Testis (tissue), 3 donors: ENCODE results near the gene TUBA4B. TPM values are rescaled to one million over a fixed set of nuclear protein-coding genes. Genes with fewer than 3 reads are reported as not detected.

Experiments used
- DNase-seq: peaks from one replicate; pipeline ENCODE4 v3.0.0-alpha.2; 2019
- H3K27ac ChIP-seq, 2 donors: fragments of 200-600 bp; sonication (generic); one replicate each; pipeline ENCODE4 v1.5.1; 2019
- H3K27me3 ChIP-seq: fragments of 200-600 bp; sonication (generic); one replicate; pipeline ENCODE4 v1.5.1; 2019
- H3K36me3 ChIP-seq: fragments of 200-600 bp; sonication (generic); one replicate; pipeline ENCODE4 v1.5.1; 2017; ENCODE audit warnings: low read depth; ENCODE audit errors: missing control alignments
- H3K4me1 ChIP-seq: fragments of 200-600 bp; sonication (generic); one replicate; pipeline ENCODE4 v1.5.1; 2019
- H3K4me3 ChIP-seq, 2 donors: fragments of 200-600 bp; sonication (generic); one replicate each; pipeline ENCODE4 v1.5.1; 2017 to 2019
- H3K9me3 ChIP-seq: fragments of 200-600 bp; sonication (generic); one replicate; pipeline ENCODE4 v1.5.1; 2017
- POLR2A ChIP-seq: fragments of 450-650 bp; IDR thresholded peaks from one replicate; pipeline ENCODE4 v1.6.1; 2017; ENCODE audit warnings: antibody characterized with exemption, mild to moderate bottlenecking, moderate library complexity
- WGBS, 2 donors: methylation state at CpG; one replicate each; pipeline ENCODE4 v1.1.5; 2018; 5-methylcytosine and 5-hydroxymethylcytosine counted together
- intact Hi-C: fragments of 100-400 bp; cut with DNase I; formaldehyde crosslinking; loops from one replicate; pipeline ENCODE4 v1.15.1; 2023; ENCODE audit warnings: low total_unique reads
- polyA plus RNA-seq: library from polyadenylated mRNA; stranded (reverse); fragments of 350-450 nt; fragmentation: Illumina TruSeq; extraction: RNeasy Lipid Tissue Mini Kit (QIAGEN cat#74804); gene quantifications from one replicate; pipeline ENCODE4 v1.2.3, GENCODE V29; 2014; ENCODE audit warnings: low read depth, low replicate concordance; ENCODE audit not compliant: insufficient read depth
- total RNA-seq, 2 donors: library from RNA; depleted of rRNA; stranded (reverse); fragments of >200 nt; gene quantifications; one replicate each; pipeline ENCODE4 v1.2.3, GENCODE V29; 2016
- TF ChIP-seq, protein P1 (sequence below), 3 experiments: fragments of 450-650 bp in 2 of 3; fragments of 200-600 bp in 1 of 3; sonication (generic) in 1 of 3; IDR thresholded peaks; one replicate each; pipeline ENCODE4 v1.5.1; 2016 to 2019; ENCODE audit warnings: antibody characterized with exemption in 3 of 3, mild to moderate bottlenecking in 2 of 3, moderate library complexity in 1 of 3

TUBA4B gene
- total and polyA plus RNA-seq, 3 donors from 2014 or later: 0.25 to 1.6 TPM; not detected in 1

DNA sequence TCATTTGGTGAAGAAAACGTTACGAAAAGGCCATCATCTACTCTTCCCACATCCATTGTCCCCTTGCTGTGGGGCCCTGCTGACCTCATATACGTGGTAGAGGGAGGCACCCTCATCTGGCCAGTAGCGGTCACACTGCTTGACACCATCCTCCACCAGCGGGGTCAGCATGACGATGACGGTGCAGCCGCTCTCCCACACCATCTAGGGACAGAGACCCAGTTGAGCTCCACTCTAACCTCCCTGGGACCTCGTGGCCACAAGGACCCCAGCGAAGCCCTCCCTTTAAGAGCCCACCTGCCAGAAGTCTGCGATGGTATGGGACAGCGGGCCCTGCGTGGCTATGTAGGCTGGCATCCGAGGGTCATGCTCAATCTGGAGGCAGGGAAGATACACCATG lies 43.1 kb downstream of the TUBA4B start:
- Histone ChIP-seq H3K36me3 (no peaks in the 10 kb centered on the region), H3K4me3 (no peak overlapping the region), H3K4me1 (peaks cover 6% of the 10 kb centered on the region), H3K27ac (no peak overlapping the region), H3K9me3 (no peaks in the 10 kb centered on the region), H3K27me3 (no peaks in the 10 kb centered on the region)
- no peak for DNase-seq
- WGBS, 2 donors: 84 to 89% methylated on average over 7 to 14 of the region's 14 CpGs
- intact Hi-C loops: no loop called here
- TF ChIP-seq, protein P1, sequence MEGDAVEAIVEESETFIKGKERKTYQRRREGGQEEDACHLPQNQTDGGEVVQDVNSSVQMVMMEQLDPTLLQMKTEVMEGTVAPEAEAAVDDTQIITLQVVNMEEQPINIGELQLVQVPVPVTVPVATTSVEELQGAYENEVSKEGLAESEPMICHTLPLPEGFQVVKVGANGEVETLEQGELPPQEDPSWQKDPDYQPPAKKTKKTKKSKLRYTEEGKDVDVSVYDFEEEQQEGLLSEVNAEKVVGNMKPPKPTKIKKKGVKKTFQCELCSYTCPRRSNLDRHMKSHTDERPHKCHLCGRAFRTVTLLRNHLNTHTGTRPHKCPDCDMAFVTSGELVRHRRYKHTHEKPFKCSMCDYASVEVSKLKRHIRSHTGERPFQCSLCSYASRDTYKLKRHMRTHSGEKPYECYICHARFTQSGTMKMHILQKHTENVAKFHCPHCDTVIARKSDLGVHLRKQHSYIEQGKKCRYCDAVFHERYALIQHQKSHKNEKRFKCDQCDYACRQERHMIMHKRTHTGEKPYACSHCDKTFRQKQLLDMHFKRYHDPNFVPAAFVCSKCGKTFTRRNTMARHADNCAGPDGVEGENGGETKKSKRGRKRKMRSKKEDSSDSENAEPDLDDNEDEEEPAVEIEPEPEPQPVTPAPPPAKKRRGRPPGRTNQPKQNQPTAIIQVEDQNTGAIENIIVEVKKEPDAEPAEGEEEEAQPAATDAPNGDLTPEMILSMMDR (IDR thresholded peaks at IDR 0.05): no peak
- no peak for TF ChIP-seq POLR2A

GRCh38 chr2:219296631-219297391 lies 43.8 kb downstream of the TUBA4B start:
- no peak for DNase-seq
- TF ChIP-seq, protein P1 (IDR thresholded peaks at IDR 0.05): no peak
- TF ChIP-seq POLR2A: no peak
- H3K36me3 ChIP-seq: no peaks in the 10 kb centered on the region
- no peak overlapping the region for H3K27ac ChIP-seq
- intact Hi-C loops: no loop called here
- no peak overlapping the region for H3K4me3 ChIP-seq
- H3K9me3 ChIP-seq: no peaks in the 10 kb centered on the region
- peaks cover 6% of the 10 kb centered on the region for H3K4me1 ChIP-seq
- no peaks in the 10 kb centered on the region for H3K27me3 ChIP-seq
- 89 to 90% methylated on average over 11 to 25 of the region's 25 CpGs for WGBS, 2 donors

GRCh38 chr2:219297766-219298456 lies 44.9 kb downstream of the TUBA4B start:
- Histone ChIP-seq H3K4me1 (peaks cover 6% of the 10 kb centered on the region), H3K36me3 (no peaks in the 10 kb centered on the region), H3K4me3 (no peak overlapping the region), H3K27me3 (no peaks in the 10 kb centered on the region), H3K9me3 (no peaks in the 10 kb centered on the region), H3K27ac (no peak overlapping the region)
- WGBS, 2 donors: 81 to 86% methylated on average over 11 to 13 of the region's 14 CpGs
- no peak for DNase-seq
- TF ChIP-seq POLR2A: no peak
- TF ChIP-seq, protein P1 (IDR thresholded peaks at IDR 0.05): no peak
- intact Hi-C loops: no loop called here

- Histone ChIP-seq H3K4me3 (no peak overlapping the region), H3K27ac (no peak overlapping the region), H3K9me3 (no peaks in the 10 kb centered on the region), H3K27me3 (no peaks in the 10 kb centered on the region), H3K4me1 (peaks cover 6% of the 10 kb centered on the region), H3K36me3 (no peaks in the 10 kb centered on the region)
- peak; percentile 94 for DNase-seq
- intact Hi-C loops: no loop called here
- TF ChIP-seq, protein P1 (IDR thresholded peaks at IDR 0.05): peak; percentile 97 to 100 (median 98)
- TF ChIP-seq POLR2A: no peak
- 15 to 25% methylated on average over 10 to 15 of the region's 15 CpGs for WGBS, 2 donors
Observed at GRCh38 chr2:219298759-219299371, 45.8 kb downstream of the TUBA4B start.
